HepG2 (cell line): ENCODE results near the gene SECTM1. TPM values are rescaled to one million over a fixed set of nuclear protein-coding genes. Genes with fewer than 3 reads are reported as not detected.
A peak's percentile ranks its signal among the peaks of the same experiment; 100 is the strongest.

Experiments used
- BCL6 ChIP-seq: IDR thresholded peaks from 2 replicates; pipeline ENCODE4 v1.6.1; 2016; ENCODE audit warnings: missing genetic modification reagents, missing compliant biosample characterization
- BHLHE40 ChIP-seq: IDR thresholded peaks from 2 replicates; pipeline ENCODE4 v1.6.1; 2011; ENCODE audit warnings: low read length, improper control_type of control experiment
- E2F5 ChIP-seq: sonication (generic); formaldehyde crosslinking; conservative IDR thresholded peaks from 2 replicates; pipeline ENCODE4 v1.4.0; 2020; ENCODE audit warnings: missing genetic modification reagents
- EP300 ChIP-seq, 3 experiments: sonication (generic) in 1 of 3; formaldehyde crosslinking in 1 of 3; IDR thresholded peaks; 2 replicates each; pipeline versions ENCODE4 v1.5.1 to v1.6.1; 2011 to 2020; ENCODE audit warnings: low read depth in 2 of 3, low read length in 2 of 3, borderline replicate concordance in 1 of 3, improper control_type of control experiment in 1 of 3, mild to moderate bottlenecking in 1 of 3, missing genetic modification reagents in 1 of 3, moderate library complexity in 1 of 3
- FOSL1 ChIP-seq: sonication (generic); formaldehyde crosslinking; IDR thresholded peaks from 2 replicates; pipeline ENCODE4 v1.9.0; 2021; ENCODE audit warnings: missing genetic modification reagents, borderline replicate concordance
- HDAC1 ChIP-seq: sonication (generic); formaldehyde crosslinking; IDR thresholded peaks from 2 replicates; pipeline ENCODE4 v1.5.1; 2020; ENCODE audit warnings: mild to moderate bottlenecking, missing genetic modification reagents
- HIC2 ChIP-seq: sonication (generic); formaldehyde crosslinking; IDR thresholded peaks from 2 replicates; pipeline ENCODE4 v1.9.0; 2022; ENCODE audit warnings: low read depth, missing genetic modification reagents
- HMG20A ChIP-seq: IDR thresholded peaks from 2 replicates; pipeline ENCODE4 v1.6.1; 2016; ENCODE audit warnings: borderline replicate concordance
- KAT7 ChIP-seq: IDR thresholded peaks from 2 replicates; pipeline ENCODE4 v1.6.1; 2018; ENCODE audit warnings: borderline replicate concordance, missing compliant biosample characterization
- NFE2L1 ChIP-seq: sonication (generic); formaldehyde crosslinking; IDR thresholded peaks from 2 replicates; pipeline ENCODE4 v1.4.0; 2020; ENCODE audit warnings: missing genetic modification reagents, mild to moderate bottlenecking, borderline replicate concordance
- PBX3 ChIP-seq: sonication (generic); formaldehyde crosslinking; IDR thresholded peaks from 2 replicates; pipeline ENCODE4 v1.8.1; 2023; ENCODE audit warnings: missing genetic modification reagents, inconsistent platforms, borderline replicate concordance
- PITX1 ChIP-seq: sonication (generic); formaldehyde crosslinking; IDR thresholded peaks from 2 replicates; pipeline ENCODE4 v1.5.1; 2020; ENCODE audit warnings: mild to moderate bottlenecking, missing genetic modification reagents
- REST ChIP-seq, 2 experiments: IDR thresholded peaks; 2 replicates each; pipeline ENCODE4 v1.6.1; 2011 to 2012; ENCODE audit warnings: low read length in 2 of 2, borderline replicate concordance in 1 of 2, low read depth in 1 of 2, mild to moderate bottlenecking in 1 of 2, moderate library complexity in 1 of 2
- SOX5 ChIP-seq: IDR thresholded peaks from 2 replicates; pipeline ENCODE4 v1.6.1; 2016; ENCODE audit warnings: borderline replicate concordance
- TGIF2 ChIP-seq: IDR thresholded peaks from 2 replicates; pipeline ENCODE4 v1.6.1; 2016; ENCODE audit warnings: control low read depth, missing compliant biosample characterization
- ZNF143 ChIP-seq: sonication (generic); formaldehyde crosslinking; IDR thresholded peaks from 2 replicates; pipeline ENCODE4 v1.4.0; 2020; ENCODE audit warnings: missing genetic modification reagents
- ZNF329 ChIP-seq: sonication (generic); formaldehyde crosslinking; IDR thresholded peaks from 2 replicates; pipeline ENCODE4 v1.9.0; 2021; ENCODE audit warnings: low read depth, mild to moderate bottlenecking, missing genetic modification reagents
- ZNF607 ChIP-seq: sonication (generic); formaldehyde crosslinking; IDR thresholded peaks from 2 replicates; pipeline ENCODE4 v1.5.1; 2020; ENCODE audit warnings: missing genetic modification reagents, mild to moderate bottlenecking, borderline replicate concordance
- ZNF616 ChIP-seq: sonication (generic); formaldehyde crosslinking; IDR thresholded peaks from 2 replicates; pipeline ENCODE4 v1.5.0; 2020; ENCODE audit warnings: low read depth, mild to moderate bottlenecking, missing genetic modification reagents
- ZNF7 ChIP-seq: IDR thresholded peaks from 2 replicates; pipeline ENCODE4 v1.6.1; 2016; ENCODE audit warnings: missing biosample characterization, missing genetic modification reagents
- ZNF879 ChIP-seq: sonication (generic); formaldehyde crosslinking; IDR thresholded peaks from 2 replicates; pipeline ENCODE4 v1.8.1; 2023; ENCODE audit warnings: missing genetic modification reagents
- polyA plus RNA-seq, 8 experiments: library from polyadenylated mRNA; depleted of rRNA in 3 of 8; stranded (reverse) in 7 of 8; unstranded in 1 of 8; fragments of >200 nt; fragmentation: Illumina TruSeq in 4 of 8; extraction: Trizol in 4 of 8; gene quantifications; 2 replicates each; pipeline versions ENCODE4 v1.2.1 to v1.2.3, GENCODE V29; 2011 to 2016; ENCODE audit warnings: low read depth in 4 of 8, missing spikeins in 1 of 8, mixed read lengths in 1 of 8; ENCODE audit not compliant: insufficient read depth in 1 of 8
- total RNA-seq, 5 experiments: library from RNA; depleted of rRNA; stranded (reverse); fragments of >200 nt; fragmentation: Illumina TruSeq; extraction: Trizol; gene quantifications; 2 replicates each; pipeline ENCODE4 v1.2.3, GENCODE V29; 2016; ENCODE audit warnings: low read depth in 1 of 5

The SECTM1 gene
- total and polyA plus RNA-seq, 2 of the 13 experiments (the other 11 are each of a cell fraction or from before 2014, with no cell fraction given): 3.5 to 5.3 TPM

GRCh38 chr17:82334622-82335394 is 1.2 kb upstream of the SECTM1 start (continued):
- TF ChIP-seq REST (IDR thresholded peaks at IDR 0.05; ENCODE audit: borderline replicate concordance in 1 of 2, low read depth in 1 of 2, low read length in 2 of 2): no peak
- no peak for TF ChIP-seq ZNF143 (CRISPR knock-in tag)
- TF ChIP-seq BHLHE40: peak; percentile 56; the same call in 1 of the 2 replicates
- no peak for TF ChIP-seq ZNF879 (CRISPR knock-in tag)
- no peak for TF ChIP-seq PBX3
- TF ChIP-seq ZNF616: no peak
- 0 out of 2 replicates have a peak, but pooled peaks have one; percentile 40 for TF ChIP-seq HDAC1
- TF ChIP-seq PITX1 (CRISPR knock-in tag): peak; percentile 43; the same call in 1 of the 2 replicates
- TF ChIP-seq ZNF329 (CRISPR knock-in tag): no peak
- TF ChIP-seq TGIF2: 0 out of 2 replicates have a peak, but pooled peaks have one; percentile 9
- TF ChIP-seq SOX5 (CRISPR knock-in tag): no peak
- 0 out of 2 replicates have a peak, but pooled peaks have one; percentile 1 for TF ChIP-seq BCL6 (CRISPR knock-in tag)
- no peak for TF ChIP-seq HMG20A (CRISPR knock-in tag)
- no peak for TF ChIP-seq EP300 (IDR thresholded peaks at IDR 0.05; ENCODE audit: low read depth in 2 of 2, low read length in 2 of 2)
- TF ChIP-seq EP300 (CRISPR knock-in tag; IDR thresholded peaks at IDR 0.05; ENCODE audit: borderline replicate concordance): no peak
- no peak for TF ChIP-seq FOSL1 (CRISPR knock-in tag)
- TF ChIP-seq HIC2 (CRISPR knock-in tag): peak; percentile 64; the same call in 1 of the 2 replicates
- TF ChIP-seq KAT7 (CRISPR knock-in tag): no peak
- TF ChIP-seq E2F5: no peak
- no peak for TF ChIP-seq ZNF7
- no peak for TF ChIP-seq NFE2L1 (CRISPR knock-in tag)
- 0 out of 2 replicates have a peak, but pooled peaks have one; percentile 38 for TF ChIP-seq ZNF607 (CRISPR knock-in tag)
